Measurements from ENCODE around the gene EXOC4. TPM values are rescaled to one million over a fixed set of nuclear protein-coding genes. Genes with fewer than 3 reads are reported as not detected.

Gene EXOC4
- total RNA-seq, 4 donors from 2014 or later, result 59.2 to 88.7 (median 71.6) TPM

DNA sequence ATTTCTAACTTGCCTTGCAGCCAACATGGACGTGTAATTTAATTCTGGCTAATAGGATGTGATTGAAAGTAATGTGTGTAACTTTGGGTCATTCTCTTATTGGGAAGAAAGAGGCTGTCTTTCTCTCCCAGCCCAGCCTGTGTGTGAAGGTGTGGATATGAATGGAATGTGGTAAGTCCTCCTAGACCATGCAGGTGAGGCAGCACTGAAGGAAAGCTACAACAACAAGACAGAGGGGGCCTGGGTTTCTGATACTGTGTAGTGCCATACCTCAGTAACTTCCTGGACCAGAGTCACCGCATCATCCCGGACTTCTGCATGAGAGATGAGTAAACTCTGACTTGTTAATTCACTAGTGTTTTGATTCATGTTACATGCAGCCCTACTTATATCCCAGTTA is 237.0 kb downstream of the EXOC4 start:
- ATAC-seq (ENCODE audit: low FRiP score) (no peak), DNase-seq (ENCODE audit: low spot score) (no peak)
- TF ChIP-seq, protein P1, sequence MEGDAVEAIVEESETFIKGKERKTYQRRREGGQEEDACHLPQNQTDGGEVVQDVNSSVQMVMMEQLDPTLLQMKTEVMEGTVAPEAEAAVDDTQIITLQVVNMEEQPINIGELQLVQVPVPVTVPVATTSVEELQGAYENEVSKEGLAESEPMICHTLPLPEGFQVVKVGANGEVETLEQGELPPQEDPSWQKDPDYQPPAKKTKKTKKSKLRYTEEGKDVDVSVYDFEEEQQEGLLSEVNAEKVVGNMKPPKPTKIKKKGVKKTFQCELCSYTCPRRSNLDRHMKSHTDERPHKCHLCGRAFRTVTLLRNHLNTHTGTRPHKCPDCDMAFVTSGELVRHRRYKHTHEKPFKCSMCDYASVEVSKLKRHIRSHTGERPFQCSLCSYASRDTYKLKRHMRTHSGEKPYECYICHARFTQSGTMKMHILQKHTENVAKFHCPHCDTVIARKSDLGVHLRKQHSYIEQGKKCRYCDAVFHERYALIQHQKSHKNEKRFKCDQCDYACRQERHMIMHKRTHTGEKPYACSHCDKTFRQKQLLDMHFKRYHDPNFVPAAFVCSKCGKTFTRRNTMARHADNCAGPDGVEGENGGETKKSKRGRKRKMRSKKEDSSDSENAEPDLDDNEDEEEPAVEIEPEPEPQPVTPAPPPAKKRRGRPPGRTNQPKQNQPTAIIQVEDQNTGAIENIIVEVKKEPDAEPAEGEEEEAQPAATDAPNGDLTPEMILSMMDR (IDR thresholded peaks at IDR 0.05), result no peak

DNA sequence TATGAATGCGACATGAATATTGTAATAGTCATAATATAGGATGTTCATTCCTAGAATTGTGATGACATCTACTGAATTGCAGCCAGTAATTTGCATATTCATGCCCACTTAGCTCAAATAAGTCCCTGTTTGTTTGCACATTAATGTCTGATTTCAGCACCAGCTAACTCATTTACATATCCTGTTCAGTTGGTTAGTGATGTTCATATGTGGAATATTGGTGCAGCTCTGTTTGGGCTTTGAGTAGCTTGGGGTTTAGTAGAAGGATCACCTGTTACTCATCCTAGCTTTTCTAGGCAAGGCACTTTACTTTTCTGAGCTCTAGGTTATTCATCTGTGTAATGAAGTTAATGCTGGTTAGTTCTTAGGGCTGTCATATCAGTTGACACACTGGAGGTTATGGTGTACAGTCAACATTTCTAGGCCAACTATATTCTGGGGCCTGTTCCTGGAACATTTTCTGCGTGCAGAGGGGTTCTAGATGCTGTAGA is 238.4 kb downstream of the EXOC4 start:
- TF ChIP-seq, protein P1 (IDR thresholded peaks at IDR 0.05), result no peak
- no peak for ATAC-seq (ENCODE audit: low FRiP score)
- DNase-seq (ENCODE audit: low spot score), result no peak

DNA sequence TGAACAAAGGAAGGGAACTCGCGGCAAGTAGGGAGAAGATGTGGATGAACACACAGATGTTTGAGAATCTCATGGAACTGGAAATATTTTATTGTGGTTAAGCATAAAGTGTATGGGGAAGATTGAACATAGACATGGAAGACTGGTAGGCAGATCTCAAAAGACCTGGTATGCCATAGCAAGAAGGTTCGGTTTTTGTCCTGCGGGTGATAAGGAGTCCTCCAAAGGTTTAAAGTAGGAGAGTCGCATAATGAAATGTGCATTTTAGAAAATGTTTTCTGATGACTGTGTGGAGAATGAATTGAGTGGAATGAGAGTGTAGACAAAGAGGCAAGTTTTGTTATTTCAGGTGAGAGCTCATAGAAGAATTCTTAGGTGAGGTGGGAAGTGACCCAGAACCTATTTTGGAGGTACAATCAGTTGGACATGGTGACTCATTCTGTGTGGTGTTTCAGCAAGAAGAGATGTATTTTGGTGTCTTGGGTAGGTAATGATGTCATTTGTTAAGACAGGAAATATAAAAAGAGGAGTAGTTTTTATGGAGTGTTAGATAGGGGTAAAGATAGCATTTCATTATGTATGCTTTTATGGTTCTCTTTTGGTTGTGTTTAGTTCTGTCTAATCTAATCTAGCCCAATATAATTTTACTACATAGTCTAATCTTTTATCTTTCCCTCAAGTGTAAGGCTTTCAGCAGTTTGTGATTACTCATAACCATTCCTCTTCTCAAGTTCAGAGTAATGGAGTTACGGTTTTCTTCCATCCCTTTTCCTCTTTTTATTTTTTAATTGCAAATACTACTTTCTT is 239.2 kb downstream of the EXOC4 start:
- DNase-seq (ENCODE audit: low spot score) (no peak), ATAC-seq (ENCODE audit: low FRiP score) (no peak)
- TF ChIP-seq, protein P1 (IDR thresholded peaks at IDR 0.05), result no peak

DNA sequence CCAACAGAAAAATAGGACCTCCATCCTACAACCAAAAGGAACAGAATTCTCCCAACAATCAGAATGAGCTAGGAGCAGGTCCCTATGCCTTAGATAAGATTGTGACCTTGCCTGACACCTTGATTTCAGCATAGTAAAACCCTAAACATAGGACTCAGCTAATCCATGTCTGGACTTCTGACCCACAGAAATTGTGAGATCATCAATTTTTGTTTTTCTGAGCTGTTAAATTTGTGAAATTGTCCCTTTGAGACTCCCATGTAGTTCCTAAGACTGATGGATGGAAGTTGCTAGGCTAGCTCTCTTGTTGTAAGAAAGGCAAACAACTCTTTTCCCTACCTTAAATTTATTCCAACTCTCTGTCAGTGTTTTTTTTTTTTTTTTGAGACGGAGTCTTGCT is 244.2 kb downstream of the EXOC4 start:
- ATAC-seq (ENCODE audit: low FRiP score) (no peak), DNase-seq (ENCODE audit: low spot score) (no peak)
- TF ChIP-seq, protein P1 (IDR thresholded peaks at IDR 0.05), result no peak

DNA sequence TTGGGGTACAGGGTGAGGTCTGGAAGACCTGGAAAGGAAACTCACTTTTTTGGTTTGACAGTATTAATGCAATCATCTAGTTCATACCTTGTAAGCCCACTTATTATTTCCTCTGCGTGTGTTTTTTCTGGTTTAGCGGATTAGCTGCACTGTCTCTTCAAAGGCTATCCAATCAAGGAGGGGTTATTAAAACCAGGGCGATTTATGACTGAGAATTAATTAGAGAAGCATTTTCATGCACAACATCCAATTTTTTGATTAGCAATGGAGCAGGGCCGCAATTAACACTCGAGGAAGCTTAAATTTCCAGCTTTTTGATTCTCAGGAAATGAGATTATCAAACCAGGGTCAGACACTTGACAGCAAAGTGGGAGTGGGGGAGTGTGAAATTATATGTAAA is 248.9 kb downstream of the EXOC4 start:
- TF ChIP-seq, protein P1 (IDR thresholded peaks at IDR 0.05), result no peak
- no peak for ATAC-seq (ENCODE audit: low FRiP score)

DNA sequence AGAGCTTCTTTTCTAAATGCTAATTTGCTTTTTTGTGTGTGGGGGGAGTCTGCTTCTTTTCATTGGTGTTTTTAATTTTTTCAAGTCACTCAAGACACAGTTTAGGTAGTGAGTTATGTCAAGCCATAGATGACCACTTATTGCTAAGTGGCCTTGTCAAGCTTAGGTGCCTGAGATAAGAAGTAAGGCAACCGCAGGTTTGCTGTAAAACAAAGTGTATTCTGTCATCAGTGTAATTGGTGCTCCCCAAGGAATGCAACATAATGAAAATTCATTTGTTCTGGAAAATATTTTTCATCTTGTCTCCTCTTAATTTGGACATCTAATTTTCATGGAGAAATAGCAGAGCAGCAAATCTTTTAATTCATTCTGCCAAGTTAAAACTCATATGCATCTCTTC is 249.6 kb downstream of the EXOC4 start:
- ATAC-seq (ENCODE audit: low FRiP score) (no peak), DNase-seq (ENCODE audit: low spot score) (no peak)
- TF ChIP-seq, protein P1 (IDR thresholded peaks at IDR 0.05), result no peak

More for the DNA sequence above, 248.9 kb downstream of the EXOC4 start:
- DNase-seq (ENCODE audit: low spot score), result no peak

DNA sequence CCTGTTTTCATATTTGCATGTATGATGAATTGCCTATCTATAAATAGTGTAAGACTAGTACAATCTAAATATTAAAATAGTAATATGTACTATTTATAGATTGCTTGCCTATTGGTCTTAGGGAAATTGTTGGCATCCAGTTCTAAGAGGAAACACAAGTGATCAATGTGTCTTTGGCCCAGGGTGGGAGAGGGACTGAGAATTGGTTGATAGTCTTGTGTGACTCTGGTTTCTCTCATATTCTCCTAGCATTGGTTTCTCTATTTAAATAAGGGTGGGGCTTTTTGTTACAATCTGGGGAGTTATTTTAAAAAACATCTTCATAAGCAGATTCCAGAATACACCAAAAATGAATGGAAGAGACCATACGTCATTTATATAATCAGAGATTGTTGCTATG is 250.1 kb downstream of the EXOC4 start:
- no peak for DNase-seq (ENCODE audit: low spot score)
- TF ChIP-seq, protein P1 (IDR thresholded peaks at IDR 0.05), result no peak
- ATAC-seq (ENCODE audit: low FRiP score), result no peak

Measured in omental fat pad (tissue), 4 donors.